C4-2B (cell line): ENCODE data around the gene RNPS1.

Experiments used
- H3K27ac ChIP-seq: fragments of 450-650 bp; 2 replicates; pipeline ENCODE4 v1.5.1; 2017
- CTCF ChIP-seq: fragments of 450-650 bp; conservative IDR thresholded peaks from 2 replicates; pipeline ENCODE4 v1.5.1; 2017; ENCODE audit warnings: mild to moderate bottlenecking
- ZFX ChIP-seq: fragments of 450-650 bp; IDR thresholded peaks from 2 replicates; pipeline ENCODE4 v1.6.1; 2017

Gene RNPS1

GRCh38 chr16:2226918-2227317, 41.0 kb downstream of the RNPS1 start:
- H3K27ac ChIP-seq, result peak overlapping the region; percentile 93
- no peak for TF ChIP-seq ZFX
- TF ChIP-seq CTCF, result no peak

DNA sequence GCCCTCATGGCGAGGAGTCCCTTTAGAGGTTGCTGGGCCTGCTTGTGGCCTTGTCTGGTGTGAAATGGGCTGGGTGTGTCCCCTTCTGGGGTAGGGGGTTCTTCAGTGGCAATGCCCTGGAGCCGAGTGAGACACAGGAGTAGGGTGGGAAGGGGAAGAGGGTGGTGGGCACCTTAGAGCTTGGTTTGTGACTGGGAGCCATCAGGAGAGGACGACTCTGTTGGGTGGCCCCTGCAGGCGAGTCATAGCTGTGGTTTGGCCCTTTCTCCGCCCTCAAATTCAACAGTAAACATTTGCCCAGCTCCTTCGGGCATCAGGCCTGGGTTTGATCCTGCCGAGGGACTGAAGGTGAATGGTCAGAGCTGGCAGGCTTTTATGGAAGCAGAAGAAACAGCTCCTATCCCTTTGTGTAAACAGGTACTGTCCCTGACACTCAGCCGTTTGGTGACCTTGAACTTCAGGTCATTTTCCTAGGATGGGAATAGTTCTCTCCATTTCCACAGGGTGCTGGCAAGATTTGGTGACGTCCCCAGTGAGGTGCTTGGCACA, 41.6 kb downstream of the RNPS1 start:
- H3K27ac ChIP-seq, result peak overlapping the region; percentile 93
- TF ChIP-seq CTCF, result no peak; the same call in 1 of the 2 replicates
- no peak for TF ChIP-seq ZFX

- H3K27ac ChIP-seq, result peak overlapping the region; percentile 93
- TF ChIP-seq ZFX (peak; percentile 75), CTCF (no peak)
Observed at GRCh38 chr16:2223942-2224486, 43.9 kb downstream of the RNPS1 start.

GRCh38 chr16:2223221-2223941, 44.5 kb downstream of the RNPS1 start, which contains the start of gene E4F1:
TSS of gene E4F1 (plus strand) at chr16:2223591. CDS start at chr16:2223614, 23 bp downstream.
- TF ChIP-seq ZFX, result peak; percentile 85
- TF ChIP-seq CTCF, result no peak
- H3K27ac ChIP-seq, result peak within 1 kb of the TSS; percentile 93

DNA sequence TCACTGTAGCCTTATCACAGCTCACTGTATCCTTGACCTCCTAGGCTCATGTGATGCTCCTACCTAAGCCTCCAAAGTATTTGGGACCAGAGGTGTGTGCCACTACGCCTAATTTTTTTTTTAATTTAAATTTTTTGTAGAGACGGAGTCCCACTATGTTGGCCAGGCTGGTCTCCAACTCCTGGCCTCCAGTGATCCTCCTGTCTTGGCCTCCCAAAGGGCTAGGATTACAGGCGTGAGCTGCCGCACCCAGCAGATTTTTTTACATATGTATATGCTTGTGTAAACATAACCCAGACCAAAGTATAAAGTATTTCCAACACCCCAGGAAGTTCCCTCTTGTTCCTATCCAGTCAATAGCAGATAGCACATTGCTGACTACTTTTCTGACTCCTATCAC, 51.6 kb downstream of the RNPS1 start:
- no peak for TF ChIP-seq CTCF
- H3K27ac ChIP-seq, result peak overlapping the region; percentile 94

- TF ChIP-seq ZFX (no peak), CTCF (no peak)
- H3K27ac ChIP-seq, result peak within 1 kb of the TSS; percentile 94
Observed at GRCh38 chr16:2214719-2214968, 53.3 kb downstream of the RNPS1 start, which contains the start of gene PGP. TSS of gene PGP (minus strand) at chr16:2214840. CDS start at chr16:2214777, 63 bp downstream.

DNA sequence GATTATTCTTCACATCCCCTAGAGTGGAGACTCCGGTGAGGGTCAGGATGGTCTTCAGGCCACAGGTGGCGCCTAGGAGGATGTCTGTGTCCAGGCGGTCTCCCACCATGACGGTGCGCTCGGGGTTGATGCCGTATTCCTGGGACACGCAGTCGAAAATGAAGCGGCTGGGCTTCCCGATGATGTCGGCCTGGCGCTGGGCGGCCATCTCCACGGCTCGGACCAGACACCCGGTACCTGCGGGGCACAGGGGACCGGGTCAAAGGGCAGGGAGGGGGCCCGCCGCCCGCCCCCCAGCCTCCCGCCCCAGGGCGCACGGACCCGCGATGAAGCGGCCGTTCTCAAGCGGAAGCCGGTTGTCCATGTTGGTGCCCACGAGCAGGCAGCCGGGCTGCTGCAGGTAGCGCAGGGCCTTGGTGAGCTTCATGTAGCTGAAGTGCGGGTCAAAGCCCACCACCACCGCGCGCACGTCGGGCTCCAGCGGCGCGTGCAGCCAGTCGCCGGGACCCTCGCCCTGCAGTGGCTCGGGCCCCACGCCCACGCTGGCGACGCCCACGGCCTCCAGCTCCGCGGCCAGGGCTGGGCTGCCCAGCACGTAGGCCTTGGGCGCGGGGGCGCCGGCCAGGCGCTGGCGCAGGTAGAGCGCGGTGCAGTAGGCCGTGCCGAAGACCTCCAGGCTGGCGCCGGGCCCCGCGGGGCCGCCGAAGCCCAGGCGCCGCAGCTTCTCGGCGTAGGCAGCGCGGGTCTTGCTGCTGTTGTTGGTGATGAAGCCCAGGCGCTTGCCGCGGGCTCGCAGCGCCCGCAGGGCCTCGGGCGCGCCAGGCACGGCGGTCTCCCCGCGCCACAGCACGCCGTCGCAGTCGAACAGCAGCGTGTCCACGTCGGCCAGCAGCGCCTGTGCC, 53.9 kb downstream of the RNPS1 start:
- TF ChIP-seq ZFX (peak; percentile 89), CTCF (no peak)
- H3K27ac ChIP-seq, result peak overlapping the region; percentile 94
